Hippocampal formation (tissue), 2 donors: Measurements from ENCODE around the gene TRAF3IP1.

Experiments used
- DNase-seq, 2 donors: peaks; one replicate each; lab custom pipeline; 2025; lab: John Stamatoyannopoulos, UW

The TRAF3IP1 gene

GRCh38 chr2:238287737-238288649 lies 32.3 kb upstream of the TRAF3IP1 start, which contains the start of gene PER2:
TSS of gene PER2 (minus strand) at chr2:238288610. CDS start at chr2:238277936, 10,674 bp downstream.
- peak; percentile 19 to 27 for DNase-seq

GRCh38 chr2:238288650-238289573 lies 31.4 kb upstream of the TRAF3IP1 start:
- DNase-seq, result peak; percentile 94

- no peak for DNase-seq
Measured at GRCh38 chr2:238289574-238289973, 30.7 kb upstream of the TRAF3IP1 start.

DNA sequence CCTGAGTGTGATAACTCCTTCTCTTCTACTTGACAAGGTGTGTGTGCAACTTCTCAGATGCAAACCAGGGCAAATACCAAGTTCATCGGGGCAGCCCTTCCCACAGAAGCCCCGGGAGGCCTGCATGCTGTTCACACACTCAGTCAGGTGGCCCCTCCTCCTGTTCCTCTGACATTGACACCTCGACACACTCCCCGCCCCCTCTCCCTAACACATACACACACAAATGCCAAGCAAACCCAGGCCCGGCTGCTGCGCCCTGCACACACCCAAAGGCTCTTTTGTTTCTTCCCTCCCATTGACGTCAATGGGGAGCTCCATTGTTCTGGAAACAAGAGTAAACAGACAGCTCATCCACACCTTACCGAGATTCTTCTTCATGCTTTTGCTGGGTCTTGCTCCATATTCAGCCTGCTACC lies 30.2 kb upstream of the TRAF3IP1 start:
- peak in 1 of 2 donors; percentile 24 for DNase-seq

DNA sequence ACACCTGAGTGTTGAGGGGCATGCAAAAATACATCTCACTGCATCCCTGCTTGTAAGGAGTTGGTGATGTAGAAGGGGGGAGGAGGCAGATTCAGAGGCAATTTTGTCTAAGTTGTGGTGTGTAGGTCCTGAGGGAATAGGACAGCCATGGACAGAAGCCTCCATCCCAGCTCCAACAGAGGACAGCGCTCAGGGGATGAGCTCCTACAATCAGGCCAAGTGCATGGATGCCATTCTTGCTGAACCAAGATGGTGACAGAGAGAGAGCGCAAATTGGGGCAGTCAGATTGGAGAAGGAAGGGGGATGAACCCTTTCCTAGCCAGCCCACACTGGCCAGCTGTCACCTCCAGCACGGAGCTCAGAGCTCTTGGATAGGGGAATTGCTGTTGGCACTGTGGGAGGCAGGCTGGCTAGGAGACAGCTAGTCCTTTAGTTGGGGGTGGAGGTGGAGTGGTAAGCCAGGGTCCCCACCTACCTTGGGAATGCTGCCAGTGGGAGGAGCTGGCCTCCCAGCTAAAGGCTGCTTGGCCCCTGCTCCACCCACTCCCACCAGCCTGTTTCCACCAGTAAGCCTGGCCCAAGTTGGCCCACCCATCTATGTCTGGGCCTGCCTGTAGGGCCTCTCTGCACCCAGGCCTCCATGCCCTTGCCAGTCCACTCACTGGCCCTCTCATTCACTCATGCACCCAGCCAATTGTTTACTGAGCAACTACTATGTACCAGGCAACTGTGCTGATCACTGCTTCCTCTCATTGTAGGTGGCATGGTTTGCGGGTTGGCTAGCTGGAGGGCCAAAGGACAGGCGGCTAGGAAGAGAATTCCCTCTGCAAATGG lies 29.4 kb upstream of the TRAF3IP1 start:
- no peak for DNase-seq

- DNase-seq, result no peak
Measured at GRCh38 chr2:238291550-238292281, 28.6 kb upstream of the TRAF3IP1 start.

DNA sequence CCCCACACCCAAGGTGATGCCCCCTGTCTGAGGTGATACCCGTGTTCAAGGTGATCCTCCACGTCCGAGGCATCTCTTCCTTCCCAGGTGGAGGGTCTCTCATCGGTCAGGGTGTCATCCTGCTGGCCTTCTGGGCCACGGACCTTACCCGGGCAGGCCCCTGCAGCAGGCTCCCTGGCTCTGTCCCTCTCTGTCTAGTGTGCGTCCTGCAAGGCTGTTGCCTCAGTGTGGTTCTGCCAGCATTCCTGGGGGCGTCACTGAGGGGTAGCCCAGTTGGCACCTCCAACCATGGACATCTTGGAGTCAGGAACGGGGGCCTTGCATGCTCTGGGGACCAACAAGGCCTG lies 26.3 kb upstream of the TRAF3IP1 start:
- no peak for DNase-seq

DNA sequence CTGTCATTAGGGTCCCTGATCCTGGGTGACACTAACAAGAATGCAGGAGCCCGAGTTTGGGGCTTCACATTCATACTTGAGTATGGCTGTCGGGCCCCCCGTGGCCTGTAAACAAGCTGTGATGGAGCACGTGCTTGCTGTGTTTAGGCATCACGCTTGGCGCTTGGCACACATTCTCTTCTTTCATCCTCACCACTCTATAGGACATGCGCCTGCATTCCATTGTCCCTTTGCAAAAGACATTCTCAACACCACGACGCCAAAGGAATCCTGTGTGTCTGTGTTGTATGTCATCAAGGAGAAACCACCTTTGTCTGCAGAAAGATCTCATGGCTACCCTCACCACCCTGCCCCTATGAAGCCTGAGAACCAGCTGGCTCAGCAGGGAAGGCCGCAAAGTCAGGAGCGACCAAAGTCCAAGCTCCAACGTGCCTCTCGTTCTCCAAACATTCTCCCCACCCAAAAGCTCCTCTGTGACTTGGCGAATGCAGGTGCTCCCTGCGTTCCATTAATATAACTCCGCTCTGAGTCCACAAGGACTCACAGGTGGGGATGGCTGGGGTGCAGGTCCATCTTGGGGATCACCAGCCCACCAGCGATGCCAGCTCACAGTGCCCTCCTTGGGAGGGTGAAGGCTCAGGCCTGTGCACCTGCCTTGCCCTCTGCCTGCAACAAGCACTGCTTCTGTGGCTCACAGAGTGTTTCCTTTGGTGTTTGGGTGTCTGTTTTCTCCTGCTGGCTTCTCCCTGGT lies 25.8 kb upstream of the TRAF3IP1 start:
- DNase-seq, result no peak

DNA sequence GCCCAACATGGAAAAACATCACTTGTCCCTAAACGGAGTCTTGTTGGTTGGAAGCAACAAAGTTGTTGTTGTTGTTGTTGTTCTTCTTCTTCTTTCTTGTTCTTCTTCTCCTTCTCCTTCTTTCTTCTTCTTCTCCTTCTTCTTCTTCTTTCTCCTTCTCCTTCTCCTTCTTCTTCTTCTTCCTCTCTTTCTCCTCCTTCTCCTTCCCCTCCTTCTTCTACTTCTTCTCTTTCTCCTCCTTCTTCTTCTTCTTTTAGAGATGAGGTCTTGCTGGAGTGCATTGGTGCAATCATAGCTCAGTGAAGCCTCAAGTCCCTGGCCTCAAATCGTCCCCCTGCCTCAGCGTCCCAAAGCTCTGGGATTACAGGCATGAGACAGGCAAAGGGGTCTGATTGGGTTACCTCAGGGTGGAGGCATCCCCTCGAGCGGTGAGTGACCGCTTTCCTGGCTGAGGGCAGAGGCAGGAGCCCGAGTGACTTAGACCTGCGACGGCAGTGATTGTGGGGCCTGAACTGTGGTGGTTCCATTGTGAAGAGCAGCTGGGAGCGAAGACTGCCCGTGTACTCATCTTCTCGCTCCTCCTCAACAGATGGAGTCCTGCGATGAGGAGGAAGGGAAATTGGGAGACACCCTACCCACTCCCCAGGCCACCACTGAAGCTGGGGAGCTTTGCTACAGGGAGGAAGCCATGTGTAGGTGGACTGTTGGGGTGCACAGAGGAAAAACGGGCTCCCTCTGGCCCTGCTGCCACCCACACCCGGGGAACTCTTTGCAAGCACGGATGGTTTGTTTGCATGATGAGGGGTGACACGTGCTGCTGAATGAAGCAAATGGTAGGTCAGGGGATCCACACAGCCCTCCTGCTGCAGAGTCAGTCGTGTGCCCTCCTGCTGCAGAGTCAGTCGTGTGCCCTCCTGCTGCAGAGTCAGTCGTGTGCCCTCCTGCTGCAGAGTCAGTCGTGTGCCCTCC lies 24.9 kb upstream of the TRAF3IP1 start:
- no peak for DNase-seq

- no peak for DNase-seq
Measured at GRCh38 chr2:238296638-238297457, 23.5 kb upstream of the TRAF3IP1 start.

GRCh38 chr2:238299803-238300202 lies 20.5 kb upstream of the TRAF3IP1 start:
- DNase-seq, result no peak

GRCh38 chr2:238302087-238302486 lies 18.2 kb upstream of the TRAF3IP1 start:
- no peak for DNase-seq

- no peak for DNase-seq
Measured at GRCh38 chr2:238302751-238303150, 17.6 kb upstream of the TRAF3IP1 start.

- no peak for DNase-seq
Measured at GRCh38 chr2:238304116-238304515, 16.2 kb upstream of the TRAF3IP1 start.

- DNase-seq, result no peak
Measured at GRCh38 chr2:238305092-238305862, 15.0 kb upstream of the TRAF3IP1 start.

DNA sequence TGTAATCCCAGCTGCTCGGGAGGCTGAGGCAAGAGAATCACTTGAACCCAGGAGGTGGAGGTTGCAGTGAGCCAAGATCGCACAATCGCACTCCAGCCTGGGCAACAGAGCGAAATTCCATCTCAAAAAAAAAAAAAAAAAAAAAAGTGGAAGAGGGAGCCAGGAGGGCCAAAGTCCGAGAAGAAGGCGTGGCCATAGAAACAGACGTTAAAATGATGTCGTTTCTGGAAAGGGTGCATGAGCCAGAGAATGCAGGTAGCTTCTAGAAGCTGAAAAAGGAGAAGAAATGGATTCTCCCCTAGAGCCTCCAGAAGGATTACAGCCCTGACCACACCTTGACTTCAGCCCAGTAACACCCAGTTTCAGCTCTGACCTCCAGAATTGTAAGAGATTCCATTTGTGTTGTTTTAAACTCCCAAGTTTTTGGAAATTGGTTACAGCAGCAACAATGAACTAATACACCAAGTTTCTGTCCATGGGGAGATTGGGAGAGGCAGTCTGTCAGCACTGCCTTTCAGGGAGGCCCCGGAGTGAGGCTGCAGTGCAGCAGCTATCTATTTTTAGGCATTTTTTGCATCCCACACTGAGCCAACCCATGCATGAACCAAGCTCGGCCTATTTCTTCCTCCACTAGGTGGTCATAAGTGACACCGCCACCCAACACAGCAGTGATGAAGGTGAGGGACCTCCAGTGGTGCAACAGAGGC lies 14.2 kb upstream of the TRAF3IP1 start:
- no peak for DNase-seq

GRCh38 chr2:238306672-238306998 lies 13.7 kb upstream of the TRAF3IP1 start:
- DNase-seq, result no peak
